ENCODE data around the gene MSMP. TPM values are rescaled to one million over a fixed set of nuclear protein-coding genes. Genes with fewer than 3 reads are reported as not detected.

MSMP gene
- total and polyA plus RNA-seq, 2 experiments from 2014 or later, result 0.81 TPM; not detected in 1

DNA sequence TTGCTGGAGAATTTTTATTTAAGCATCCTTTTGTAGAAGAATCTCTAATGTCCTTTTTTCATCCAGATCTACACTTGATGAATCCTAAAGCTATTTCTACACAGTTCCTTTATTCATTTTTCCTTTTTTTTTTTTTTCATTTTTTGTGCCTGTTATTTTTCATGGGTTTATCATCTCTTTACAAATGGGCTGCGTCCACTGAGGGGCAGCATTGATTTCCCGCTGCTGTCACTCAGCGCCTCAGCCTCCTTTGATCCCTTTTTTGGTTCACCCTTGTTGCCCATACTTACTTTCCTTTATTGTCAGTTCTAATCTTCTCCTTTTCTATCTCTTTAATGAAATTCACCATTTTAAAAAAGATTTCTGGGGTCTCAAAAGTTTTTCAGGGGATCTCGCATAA is 5.7 kb upstream of the MSMP start:
- TF ChIP-seq, protein P1, sequence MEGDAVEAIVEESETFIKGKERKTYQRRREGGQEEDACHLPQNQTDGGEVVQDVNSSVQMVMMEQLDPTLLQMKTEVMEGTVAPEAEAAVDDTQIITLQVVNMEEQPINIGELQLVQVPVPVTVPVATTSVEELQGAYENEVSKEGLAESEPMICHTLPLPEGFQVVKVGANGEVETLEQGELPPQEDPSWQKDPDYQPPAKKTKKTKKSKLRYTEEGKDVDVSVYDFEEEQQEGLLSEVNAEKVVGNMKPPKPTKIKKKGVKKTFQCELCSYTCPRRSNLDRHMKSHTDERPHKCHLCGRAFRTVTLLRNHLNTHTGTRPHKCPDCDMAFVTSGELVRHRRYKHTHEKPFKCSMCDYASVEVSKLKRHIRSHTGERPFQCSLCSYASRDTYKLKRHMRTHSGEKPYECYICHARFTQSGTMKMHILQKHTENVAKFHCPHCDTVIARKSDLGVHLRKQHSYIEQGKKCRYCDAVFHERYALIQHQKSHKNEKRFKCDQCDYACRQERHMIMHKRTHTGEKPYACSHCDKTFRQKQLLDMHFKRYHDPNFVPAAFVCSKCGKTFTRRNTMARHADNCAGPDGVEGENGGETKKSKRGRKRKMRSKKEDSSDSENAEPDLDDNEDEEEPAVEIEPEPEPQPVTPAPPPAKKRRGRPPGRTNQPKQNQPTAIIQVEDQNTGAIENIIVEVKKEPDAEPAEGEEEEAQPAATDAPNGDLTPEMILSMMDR (conservative IDR thresholded peaks at IDR 0.05; ENCODE audit: low read depth in 2 of 2), result peak in 1 of 2 experiments; percentile 38; a peak in 3 of 4 replicates
- no peak for TF ChIP-seq ZNF114 (CRISPR knock-in tag; IDR thresholded peaks at IDR 0.05)
- DNase-seq (ENCODE audit: low spot score), result no peak
- H3K4me3 Mint-ChIP-seq, result no peak overlapping the region; the same call in 2 of the 3 replicates
- ATAC-seq, result no peak
- no peaks in the 10 kb centered on the region for H3K36me3 ChIP-seq (ENCODE audit: insufficient read depth)
- no peak overlapping the region for H3K27ac ChIP-seq (ENCODE audit: low read depth)
- H3K27me3 ChIP-seq (ENCODE audit: insufficient read depth), result no peaks in the 10 kb centered on the region
- H3K27ac Mint-ChIP-seq, result no peak overlapping the region; the same call in 1 of the 2 replicates
- peaks cover 44% of the 10 kb centered on the region for H3K4me1 Mint-ChIP-seq
- H3K27me3 Mint-ChIP-seq (ENCODE audit: insufficient read depth, low read depth, poor library complexity), result peaks cover 6% of the 10 kb centered on the region
- H3K9me3 Mint-ChIP-seq, result no peaks in the 10 kb centered on the region; the same call in 1 of the 3 replicates
- H3K36me3 Mint-ChIP-seq (ENCODE audit: low read depth), result peaks cover 15% of the 10 kb centered on the region
- no peak overlapping the region for H2AFZ ChIP-seq
- peaks cover 18% of the 10 kb centered on the region for H3K4me1 ChIP-seq (ENCODE audit: insufficient read depth)
- H4K20me1 ChIP-seq (replicated peaks; ENCODE audit: insufficient read depth), result peaks cover 3% of the 10 kb centered on the region; the same call in 1 of the 2 replicates
- H3K9me2 ChIP-seq (ENCODE audit: insufficient read depth), result no peaks in the 10 kb centered on the region
- H3F3A ChIP-seq (replicated peaks; ENCODE audit: low read depth), result peaks cover 18% of the 10 kb centered on the region; the same call in 1 of the 2 replicates
- H3K4me3 ChIP-seq, result no peak overlapping the region
- H3K79me2 ChIP-seq (replicated peaks; ENCODE audit: insufficient read depth), result peaks cover 63% of the 10 kb centered on the region
- H3K4me2 ChIP-seq, result no peak overlapping the region

DNA sequence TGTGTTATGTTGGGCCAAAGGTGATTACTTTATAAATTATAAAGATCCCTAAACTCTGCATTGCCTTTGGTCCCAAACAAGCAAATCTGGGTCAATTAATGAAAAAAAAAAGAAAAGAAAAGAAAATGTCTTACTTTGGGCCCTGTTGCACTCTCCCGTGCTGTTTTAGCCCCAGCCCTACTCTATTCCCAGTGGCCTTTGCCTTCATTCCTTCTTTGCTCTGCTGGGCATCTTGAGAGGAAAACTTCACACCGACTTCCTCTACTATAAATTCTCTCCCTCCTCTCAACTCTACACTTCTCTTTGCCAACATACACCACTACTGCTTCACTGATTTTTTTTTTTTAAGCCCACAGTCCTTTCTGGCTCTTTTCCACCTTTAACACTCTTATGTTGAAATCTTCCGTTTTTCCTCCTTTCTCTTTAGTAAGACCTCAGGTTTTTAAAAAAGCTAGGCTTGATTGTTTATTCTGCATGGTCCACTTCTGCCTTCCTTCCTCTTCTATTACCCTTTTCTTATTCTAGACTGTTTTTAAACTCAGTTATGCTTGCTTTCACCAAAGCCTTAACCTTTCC is 4.5 kb upstream of the MSMP start:
- DNase-seq (ENCODE audit: low spot score), result no peak

More for the DNA sequence above, 4.5 kb upstream of the MSMP start:
- H3K36me3 ChIP-seq (ENCODE audit: insufficient read depth), result no peaks in the 10 kb centered on the region
- Mint-ChIP-seq H3K4me3 (peak overlapping the region; percentile 94), H3K27ac (peak overlapping the region; percentile 14; the same call in 1 of the 2 replicates), H3K4me1 (peaks cover 44% of the 10 kb centered on the region), H3K36me3 (ENCODE audit: low read depth) (peaks cover 22% of the 10 kb centered on the region), H3K9me3 (no peaks in the 10 kb centered on the region; the same call in 1 of the 3 replicates), H3K27me3 (ENCODE audit: insufficient read depth, low read depth, poor library complexity) (peaks cover 6% of the 10 kb centered on the region)
- TF ChIP-seq ZNF331 (CRISPR knock-in tag; IDR thresholded peaks at IDR 0.05; ENCODE audit: low read depth), result no peak
- TF ChIP-seq JUNB (IDR thresholded peaks at IDR 0.05; ENCODE audit: unreplicated experiment), result no peak
- TF ChIP-seq, protein P2, sequence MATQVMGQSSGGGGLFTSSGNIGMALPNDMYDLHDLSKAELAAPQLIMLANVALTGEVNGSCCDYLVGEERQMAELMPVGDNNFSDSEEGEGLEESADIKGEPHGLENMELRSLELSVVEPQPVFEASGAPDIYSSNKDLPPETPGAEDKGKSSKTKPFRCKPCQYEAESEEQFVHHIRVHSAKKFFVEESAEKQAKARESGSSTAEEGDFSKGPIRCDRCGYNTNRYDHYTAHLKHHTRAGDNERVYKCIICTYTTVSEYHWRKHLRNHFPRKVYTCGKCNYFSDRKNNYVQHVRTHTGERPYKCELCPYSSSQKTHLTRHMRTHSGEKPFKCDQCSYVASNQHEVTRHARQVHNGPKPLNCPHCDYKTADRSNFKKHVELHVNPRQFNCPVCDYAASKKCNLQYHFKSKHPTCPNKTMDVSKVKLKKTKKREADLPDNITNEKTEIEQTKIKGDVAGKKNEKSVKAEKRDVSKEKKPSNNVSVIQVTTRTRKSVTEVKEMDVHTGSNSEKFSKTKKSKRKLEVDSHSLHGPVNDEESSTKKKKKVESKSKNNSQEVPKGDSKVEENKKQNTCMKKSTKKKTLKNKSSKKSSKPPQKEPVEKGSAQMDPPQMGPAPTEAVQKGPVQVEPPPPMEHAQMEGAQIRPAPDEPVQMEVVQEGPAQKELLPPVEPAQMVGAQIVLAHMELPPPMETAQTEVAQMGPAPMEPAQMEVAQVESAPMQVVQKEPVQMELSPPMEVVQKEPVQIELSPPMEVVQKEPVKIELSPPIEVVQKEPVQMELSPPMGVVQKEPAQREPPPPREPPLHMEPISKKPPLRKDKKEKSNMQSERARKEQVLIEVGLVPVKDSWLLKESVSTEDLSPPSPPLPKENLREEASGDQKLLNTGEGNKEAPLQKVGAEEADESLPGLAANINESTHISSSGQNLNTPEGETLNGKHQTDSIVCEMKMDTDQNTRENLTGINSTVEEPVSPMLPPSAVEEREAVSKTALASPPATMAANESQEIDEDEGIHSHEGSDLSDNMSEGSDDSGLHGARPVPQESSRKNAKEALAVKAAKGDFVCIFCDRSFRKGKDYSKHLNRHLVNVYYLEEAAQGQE (IDR thresholded peaks at IDR 0.05; ENCODE audit: unreplicated experiment), result no peak
- no peak for TF ChIP-seq POLR2AphosphoS5 (IDR thresholded peaks at IDR 0.05; ENCODE audit: low read depth)
- TF ChIP-seq ZNF114 (CRISPR knock-in tag; IDR thresholded peaks at IDR 0.05), result no peak
- H3K9me2 ChIP-seq (ENCODE audit: insufficient read depth), result no peaks in the 10 kb centered on the region
- ATAC-seq, result no peak
- H2AFZ ChIP-seq, result no peak overlapping the region
- H3K27ac ChIP-seq (ENCODE audit: low read depth), result no peak overlapping the region
- peak overlapping the region; percentile 98; the same call in 1 of the 2 replicates for H3K4me3 ChIP-seq
- H3F3A ChIP-seq (replicated peaks; ENCODE audit: low read depth), result peaks cover 18% of the 10 kb centered on the region; the same call in 1 of the 2 replicates
- peak overlapping the region; percentile 89 for H3K4me2 ChIP-seq
- peaks cover 18% of the 10 kb centered on the region for H3K4me1 ChIP-seq (ENCODE audit: insufficient read depth)
- peaks cover 3% of the 10 kb centered on the region; the same call in 1 of the 2 replicates for H4K20me1 ChIP-seq (replicated peaks; ENCODE audit: insufficient read depth)
- peaks cover 54% of the 10 kb centered on the region for H3K79me2 ChIP-seq (replicated peaks; ENCODE audit: insufficient read depth)
- H3K27me3 ChIP-seq (ENCODE audit: insufficient read depth), result no peaks in the 10 kb centered on the region

Data from GM23338 (cell line).